HG03520 (cell line): ENCODE results near the gene TIMM44.
A peak's percentile ranks its signal among the peaks of the same experiment; 100 is the strongest.
"Not testable (repeated sequence)": the region's sequence is repeated elsewhere in the genome, so short reads cannot be mapped to it uniquely, and the experiment has no call there.

Experiments used
- ATAC-seq: cut with Tn5 transposase; IDR thresholded peaks from one replicate; pipeline ENCODE4 v1.9.1; 2021; ENCODE audit warnings: mild to moderate bottlenecking, moderate library complexity; ENCODE audit not compliant: unreplicated experiment

TIMM44 gene

DNA sequence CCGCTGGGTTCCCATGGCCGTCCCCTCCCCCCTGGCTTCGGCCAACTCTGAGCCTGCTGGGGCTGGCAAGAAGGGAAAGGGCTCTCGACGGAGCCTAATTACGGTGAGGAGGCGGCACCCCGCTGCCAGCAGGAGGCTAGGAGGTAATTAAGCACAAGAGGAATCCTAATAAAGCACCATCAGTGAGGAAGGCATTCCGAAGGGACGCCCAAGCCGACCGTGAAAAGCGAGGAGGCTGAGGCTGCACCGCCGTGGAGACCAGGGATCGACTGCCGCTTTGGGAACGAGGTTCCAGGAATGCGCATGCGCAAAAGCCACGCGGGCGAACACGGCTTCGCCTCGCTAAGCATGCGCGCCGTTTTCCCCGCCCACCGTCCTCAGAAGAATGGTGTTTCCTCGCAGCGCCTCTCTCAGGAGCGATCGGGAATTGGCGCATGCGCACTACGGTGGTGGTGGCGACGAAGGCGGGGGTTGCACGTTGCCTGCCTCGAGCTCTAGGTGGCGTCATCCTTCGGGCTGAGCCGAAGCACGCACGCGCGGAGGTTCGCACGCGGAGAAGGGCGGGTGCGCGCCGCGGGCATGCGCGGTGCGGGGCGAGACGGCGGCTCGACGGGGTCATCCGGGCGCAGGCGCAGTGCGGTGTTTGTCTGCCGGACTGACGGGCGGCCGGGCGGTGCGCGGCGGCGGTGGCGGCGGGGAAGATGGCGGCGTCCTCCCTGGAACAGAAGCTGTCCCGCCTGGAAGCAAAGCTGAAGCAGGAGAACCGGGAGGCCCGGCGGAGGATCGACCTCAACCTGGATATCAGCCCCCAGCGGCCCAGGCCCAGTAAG is 40.0 kb downstream of the TIMM44 start, which contains the start of gene MAP2K7:
Gene MAP2K7, plus strand, starts transcription at position 634 of the 830 bp plus-strand sequence. Its CDS starts 68 bp downstream, at position 702.
- ATAC-seq: peak; percentile 85

DNA sequence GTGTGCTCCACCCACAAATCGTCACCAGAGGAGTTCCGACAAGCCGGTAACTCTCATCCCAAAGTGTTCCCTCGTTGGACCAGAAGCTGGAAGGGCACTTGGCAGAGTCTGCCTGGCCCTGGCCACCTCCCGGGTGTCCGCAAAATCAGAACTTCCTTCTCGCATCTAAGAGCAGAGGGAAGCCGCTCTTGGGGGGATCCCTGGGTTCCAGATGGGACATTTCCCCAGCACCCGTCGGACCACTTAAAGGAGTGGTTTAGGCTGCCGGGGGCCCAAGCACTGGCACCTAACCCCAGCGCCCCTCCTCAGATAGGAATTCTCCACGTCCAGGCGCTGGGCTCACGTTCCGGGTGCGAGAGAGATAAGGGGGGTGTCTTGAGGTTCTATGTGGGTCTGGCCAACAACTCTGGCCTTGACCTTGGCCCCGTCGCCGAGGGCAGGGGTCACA is 40.6 kb downstream of the TIMM44 start:
- no peak for ATAC-seq

DNA sequence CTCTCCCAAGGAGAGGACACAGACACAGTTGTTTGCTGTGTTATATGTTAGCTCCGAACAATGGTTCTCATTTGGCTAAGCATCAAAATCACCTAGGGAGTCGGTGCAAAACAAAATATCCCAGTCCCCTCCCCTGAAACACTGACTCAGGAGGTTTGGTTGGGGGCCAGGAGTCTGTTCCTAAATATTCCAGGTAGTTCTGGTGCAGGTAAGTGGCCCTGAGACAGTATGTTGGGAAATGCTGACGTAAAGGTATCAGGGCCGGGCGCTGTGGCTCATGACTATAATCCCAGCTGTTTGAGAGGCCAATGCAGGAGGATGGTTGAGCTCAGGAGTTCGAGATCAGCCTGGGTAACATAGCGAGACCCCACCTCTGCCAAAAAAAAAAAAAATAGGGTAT is 42.1 kb downstream of the TIMM44 start:
- no peak for ATAC-seq

DNA sequence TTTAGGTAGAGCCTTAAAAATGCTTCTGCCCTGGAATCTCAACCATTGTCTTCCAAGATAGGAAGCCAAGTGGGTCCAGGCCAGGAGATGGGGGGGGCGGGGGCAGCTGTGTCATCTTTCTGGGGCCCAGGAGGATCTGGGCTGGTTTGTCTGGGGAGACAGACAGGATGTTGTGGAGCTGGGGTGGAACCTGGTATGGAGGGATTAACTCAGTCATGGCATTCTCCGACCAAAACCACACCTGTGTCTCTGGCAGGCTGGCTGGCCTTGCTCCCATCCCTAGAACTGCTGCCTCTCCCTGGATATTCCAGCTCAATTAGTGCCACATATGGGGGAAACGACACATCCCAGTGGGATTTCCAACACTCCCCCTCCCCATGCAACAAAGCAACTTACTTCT is 42.5 kb downstream of the TIMM44 start:
- ATAC-seq: no peak

DNA sequence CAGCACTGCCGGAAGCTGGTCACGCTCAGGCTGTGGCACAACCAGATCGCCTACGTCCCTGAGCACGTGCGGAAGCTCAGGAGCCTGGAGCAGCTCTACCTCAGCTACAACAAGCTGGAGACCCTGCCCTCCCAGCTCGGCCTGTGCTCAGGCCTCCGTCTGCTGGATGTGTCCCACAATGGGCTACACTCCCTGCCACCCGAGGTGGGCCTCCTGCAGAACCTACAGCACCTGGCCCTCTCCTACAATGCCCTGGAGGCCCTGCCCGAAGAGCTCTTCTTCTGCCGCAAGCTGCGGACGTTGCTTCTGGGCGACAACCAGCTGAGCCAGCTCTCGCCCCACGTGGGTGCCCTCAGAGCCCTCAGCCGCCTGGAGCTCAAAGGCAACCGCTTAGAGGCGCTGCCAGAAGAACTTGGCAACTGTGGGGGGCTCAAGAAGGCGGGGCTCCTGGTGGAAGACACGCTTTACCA is 43.0 kb downstream of the TIMM44 start:
- ATAC-seq: no peak

DNA sequence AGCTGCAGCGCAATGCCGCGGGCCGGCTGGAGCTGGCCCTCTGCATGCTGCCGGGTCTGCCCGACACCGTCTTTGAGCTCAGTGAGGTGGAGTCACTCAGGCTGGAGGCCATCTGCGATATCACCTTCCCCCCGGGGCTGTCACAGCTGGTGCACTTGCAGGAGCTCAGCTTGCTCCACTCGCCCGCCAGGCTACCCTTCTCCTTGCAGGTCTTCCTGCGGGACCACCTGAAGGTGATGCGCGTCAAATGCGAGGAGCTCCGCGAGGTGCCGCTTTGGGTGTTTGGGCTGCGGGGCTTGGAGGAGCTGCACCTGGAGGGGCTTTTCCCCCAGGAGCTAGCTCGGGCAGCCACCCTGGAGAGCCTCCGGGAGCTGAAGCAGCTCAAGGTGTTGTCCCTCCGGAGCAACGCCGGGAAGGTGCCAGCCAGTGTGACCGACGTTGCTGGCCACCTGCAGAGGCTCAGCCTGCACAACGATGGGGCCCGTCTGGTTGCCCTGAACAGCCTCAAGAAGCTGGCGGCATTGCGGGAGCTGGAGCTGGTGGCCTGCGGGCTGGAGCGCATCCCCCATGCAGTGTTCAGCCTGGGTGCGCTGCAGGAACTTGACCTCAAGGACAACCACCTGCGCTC is 43.6 kb downstream of the TIMM44 start:
- no peak for ATAC-seq

DNA sequence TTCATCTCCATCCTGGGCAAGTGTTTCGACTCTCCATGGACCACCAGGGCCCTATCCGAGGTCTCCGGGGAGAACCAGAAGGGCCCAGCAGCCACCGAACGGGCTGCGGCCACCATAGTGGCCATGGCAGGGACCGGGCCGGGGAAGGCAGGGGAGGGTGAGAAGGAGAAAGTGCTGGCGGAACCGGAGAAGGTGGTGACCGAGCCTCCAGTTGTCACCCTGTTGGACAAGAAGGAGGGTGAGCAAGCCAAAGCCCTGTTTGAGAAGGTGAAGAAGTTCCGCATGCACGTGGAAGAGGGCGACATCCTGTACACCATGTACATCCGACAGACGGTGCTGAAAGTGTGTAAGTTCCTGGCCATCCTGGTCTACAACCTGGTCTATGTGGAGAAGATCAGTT is 44.5 kb downstream of the TIMM44 start:
- no peak for ATAC-seq

DNA sequence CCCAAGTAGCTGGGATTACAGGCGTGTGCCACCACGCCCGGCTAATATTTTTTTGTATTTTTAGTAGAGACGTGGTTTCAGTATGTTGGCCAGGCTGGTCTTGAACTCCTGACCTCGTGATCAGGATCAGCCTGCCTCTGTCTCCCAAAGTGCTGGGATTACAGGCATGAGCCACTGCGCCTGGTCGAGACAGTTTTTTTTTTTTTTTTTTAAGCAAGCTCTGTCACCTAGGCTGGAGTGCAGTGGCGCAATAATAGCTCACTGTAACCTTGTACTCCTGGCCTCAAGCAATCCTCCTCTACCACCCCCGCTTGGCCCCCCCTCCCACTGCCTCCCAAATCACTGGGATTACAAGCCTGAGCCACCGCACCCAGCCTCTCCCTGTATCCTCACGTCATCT is 46.2 kb downstream of the TIMM44 start:
- ATAC-seq: no peak

DNA sequence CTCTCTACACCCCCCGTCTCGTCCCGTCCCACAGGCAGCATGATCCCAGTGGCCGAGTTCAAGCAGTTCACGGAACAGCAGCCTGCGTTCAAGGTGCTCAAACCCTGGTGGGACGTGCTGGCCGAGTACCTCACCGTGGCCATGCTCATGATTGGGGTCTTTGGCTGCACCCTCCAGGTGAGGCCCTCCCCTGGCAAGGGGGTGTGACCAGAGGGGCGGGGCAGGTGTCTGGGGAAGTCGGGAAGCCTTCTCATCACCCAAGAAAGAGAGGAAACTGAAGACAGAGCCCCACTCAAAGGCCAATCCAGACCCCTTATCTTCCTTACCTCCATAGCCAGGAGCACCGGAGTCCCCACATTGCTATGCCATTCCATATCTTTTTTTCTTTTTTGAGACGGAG is 47.9 kb downstream of the TIMM44 start:
- ATAC-seq: no peak

DNA sequence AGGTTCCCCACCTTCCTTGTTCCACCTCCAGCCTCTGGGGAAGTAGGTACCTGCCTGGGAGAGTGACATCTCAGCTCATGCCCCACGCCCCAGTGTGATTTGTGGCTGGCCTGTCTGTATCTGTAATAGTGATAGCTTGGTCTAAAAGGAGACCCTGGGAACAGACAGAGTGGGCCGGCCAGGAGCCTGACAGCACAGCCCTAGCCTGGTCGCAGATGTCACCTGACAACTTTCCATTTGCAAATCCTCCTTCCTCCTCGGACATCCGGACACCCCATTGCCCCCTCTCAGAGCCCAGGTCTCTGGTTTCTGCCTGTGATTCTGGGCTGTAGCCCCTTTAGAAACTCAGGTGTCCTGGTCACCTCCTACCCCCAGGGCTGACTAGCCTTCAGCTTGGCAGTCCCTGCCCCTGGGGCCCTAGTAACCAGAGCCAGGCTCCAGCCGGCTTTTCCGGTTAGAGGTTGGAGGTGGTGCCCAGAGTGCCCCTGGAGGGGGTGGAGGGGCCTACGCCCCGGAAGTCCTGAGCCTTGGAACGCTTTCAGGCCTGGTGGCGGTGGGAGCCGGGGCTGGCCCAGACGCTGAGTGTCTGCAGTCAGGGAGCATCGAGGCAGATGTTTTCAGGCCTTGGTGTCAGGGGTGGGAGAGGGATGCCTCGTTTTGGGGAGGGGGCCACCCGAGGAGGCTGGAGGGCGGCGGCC is 48.7 kb downstream of the TIMM44 start:
- no peak for ATAC-seq

DNA sequence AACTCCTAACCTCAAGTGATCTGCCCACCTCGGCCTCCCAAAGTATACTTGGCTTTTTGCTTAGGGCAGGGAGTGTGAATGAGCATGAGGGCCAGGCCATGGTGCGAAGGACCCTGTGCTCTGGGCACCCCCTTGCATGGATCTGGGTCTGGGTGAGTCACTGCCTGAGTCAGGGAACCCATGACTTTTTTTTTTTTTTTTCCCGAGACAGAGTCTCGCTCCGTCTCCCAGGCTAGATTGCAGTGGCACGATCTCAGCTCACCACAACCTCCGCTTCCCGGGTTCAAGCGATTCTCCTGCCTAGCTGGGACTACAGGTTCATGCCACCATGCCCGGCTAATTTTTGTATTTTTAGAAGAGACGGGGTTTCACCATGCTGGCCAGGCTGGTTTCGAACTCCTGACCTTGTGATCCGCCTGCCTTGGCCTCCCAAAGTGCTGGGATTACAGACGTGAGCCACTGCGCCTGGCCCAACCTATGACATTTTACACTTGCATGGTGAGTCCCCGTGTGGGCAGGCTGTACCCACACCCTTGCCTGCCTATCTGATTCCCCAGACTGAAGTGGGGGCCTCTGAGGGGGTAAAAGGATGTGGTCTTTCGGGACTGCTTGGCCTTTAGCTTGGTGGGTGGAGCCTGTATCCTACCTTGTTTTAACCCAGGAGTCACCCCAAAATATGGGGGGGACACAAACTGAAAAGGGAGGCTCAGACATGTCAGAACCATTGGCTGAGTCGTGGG is 49.9 kb downstream of the TIMM44 start:
- ATAC-seq: not testable (repeated sequence)

DNA sequence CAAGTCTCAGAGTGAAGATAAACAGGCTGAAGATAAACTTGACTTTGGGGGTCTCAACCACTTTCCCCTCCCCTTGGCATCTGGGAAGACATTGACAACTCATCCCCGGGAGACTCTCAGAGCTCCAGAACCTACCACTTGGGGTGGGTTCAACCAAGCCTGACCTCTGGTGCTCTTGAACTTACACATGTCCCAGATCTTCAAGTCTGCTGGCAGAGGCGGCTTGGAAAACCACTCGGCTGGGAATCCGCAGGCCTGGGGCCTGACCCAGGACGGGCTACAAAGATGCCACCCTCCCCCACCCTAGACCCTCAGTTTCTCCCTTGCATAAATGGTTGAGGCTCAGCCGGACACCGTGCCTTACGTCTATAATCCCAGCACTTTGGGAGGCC is 54.6 kb downstream of the TIMM44 start:
- ATAC-seq: no peak

DNA sequence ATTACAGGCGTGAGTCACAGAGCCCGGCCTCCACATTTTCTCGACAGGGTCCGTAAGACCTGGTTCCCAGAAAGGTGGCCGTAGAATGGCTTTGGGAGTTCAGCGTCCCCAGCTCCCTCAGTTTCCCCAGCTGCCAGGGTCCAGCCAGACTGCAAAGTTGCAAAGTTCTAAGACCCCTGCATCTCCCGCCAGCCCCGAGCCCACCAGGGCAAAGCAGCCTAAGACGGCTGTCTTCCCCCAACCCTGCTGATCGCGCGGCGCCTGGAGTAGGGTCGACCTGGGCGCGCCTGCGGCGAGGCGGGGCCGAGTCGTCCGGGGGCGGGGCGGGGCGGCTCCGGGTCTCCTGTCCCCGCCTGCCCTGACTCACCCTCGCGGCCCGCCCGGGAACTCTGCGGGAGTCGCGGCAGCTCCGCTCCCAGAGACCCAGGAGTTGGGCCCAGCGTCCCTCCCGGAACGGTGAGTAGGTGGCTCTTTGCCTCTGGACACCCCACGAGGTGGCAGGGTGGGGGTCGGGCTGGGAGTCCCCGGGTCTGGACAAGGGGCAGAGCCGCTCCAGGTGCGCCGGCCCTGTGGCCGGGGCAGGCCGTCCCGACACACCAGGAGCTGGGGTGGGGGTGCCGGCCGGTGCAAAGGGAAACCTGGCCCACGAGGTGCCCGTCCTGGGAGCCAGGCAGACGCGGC is 55.2 kb downstream of the TIMM44 start, which contains the start of gene LRRC8E:
Gene LRRC8E, plus strand, starts transcription at position 366 of the 681 bp plus-strand sequence. CDS start 7,094 bp downstream, outside the sequence.
- no peak for ATAC-seq

DNA sequence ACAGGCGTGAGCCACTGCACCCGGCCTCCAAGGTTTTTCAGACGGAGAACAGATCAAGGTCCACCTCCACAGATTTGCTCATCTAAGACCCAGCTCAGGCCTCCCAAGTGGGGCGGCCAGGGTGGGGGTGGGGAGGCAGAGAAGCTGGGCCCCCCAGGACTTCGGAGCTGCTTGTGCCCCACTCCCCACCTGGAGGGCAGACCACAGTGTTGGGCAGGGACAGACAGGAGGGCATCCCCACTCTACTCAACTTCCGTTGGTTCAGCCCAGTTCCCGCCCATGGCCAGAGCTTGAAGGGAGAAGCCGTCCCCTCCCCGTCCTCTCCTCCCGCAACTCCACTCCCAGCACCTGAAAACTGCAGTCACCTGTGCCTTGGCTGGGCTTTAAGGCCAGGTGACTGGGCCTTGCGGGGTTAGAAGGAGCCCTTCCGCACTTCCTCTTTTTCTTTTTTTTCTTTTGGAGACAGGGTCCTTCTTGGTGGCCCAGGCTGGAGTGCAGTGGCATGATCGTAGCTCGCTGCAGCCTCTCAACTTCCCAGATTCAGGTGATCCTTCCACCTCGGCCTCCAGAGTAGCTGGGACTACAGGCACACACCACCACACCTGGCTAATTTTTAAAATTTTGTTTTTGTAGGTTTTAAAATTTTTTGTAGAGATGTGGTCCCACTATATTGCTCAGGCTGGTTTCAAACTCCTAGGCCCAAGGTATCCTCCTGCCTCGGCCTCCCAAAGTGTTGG is 55.9 kb downstream of the TIMM44 start:
- ATAC-seq: no peak

DNA sequence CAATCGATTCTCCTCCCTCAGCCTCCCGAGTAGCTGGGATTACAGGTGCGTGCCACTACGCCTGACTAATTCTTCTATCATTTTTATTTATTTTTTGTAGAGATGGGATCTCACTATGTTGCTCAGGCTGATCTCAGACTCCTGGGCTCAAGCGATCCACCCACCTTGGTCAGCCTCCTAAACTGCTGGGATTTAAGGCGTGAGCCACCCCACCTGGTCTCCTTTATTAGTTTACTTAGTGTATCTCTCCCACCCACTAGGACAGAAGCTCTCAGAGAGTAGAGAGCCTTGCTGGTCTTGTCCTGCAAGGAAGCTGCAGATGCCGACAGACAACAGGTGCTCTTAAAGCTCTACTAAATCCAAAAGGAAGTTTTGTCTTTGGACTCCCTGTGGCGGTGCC is 57.6 kb downstream of the TIMM44 start:
- ATAC-seq: no peak

DNA sequence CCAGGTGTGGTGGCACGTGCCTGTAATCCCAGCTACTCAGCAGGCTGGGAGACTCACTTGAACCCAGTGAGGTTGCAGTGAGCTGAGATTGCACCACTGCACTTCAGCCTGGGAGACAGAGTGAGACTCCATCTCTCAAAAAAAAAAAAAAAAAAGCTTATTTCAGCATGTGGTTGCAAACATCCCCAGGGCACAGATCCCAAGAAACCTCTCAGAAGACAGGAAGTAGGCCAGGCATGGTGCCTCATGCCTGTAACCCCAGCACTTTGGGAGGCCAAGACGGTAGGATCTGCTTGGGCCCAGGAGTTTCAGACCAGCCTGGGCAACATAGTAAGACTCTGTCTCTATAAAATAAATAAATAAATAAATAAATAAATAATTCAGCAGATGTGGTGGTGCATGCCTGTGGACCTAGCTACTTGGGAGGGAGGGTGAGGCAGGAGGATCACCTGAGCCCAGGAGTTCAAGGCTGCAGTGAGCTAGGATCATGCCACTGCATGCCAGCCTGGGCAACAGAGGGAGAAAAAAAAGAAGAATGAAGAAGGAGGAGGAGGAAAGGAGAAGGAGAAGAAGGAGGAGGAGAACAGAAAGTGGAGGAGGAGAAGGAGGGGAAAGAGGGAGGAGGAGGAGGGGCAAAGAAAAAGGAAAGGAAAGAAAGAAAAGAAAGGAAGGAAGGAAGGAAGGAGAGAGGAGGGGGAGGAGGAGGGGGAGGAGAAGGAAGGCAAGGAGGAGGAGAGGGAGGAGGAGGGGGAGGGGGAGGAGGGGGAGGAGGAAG is 59.5 kb downstream of the TIMM44 start:
- ATAC-seq: no peak

DNA sequence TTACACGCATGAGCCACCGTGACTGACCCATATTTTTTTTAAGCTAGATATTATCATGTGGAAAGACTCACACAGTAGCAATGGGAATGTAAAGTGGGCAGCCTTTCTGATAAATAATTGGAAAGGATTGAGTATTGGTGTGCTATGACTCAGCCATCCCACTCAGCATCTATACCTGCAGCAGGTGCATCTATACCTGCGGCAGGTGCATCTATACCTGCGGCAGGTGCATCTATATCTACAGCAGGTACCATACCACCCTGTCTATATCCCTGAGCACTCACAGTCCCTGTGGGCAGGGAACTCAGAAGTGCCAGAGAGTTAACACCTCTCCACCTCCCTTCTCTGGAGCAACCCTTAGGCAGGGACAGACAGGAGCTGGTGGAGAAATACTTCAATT is 60.4 kb downstream of the TIMM44 start:
- ATAC-seq: no peak

DNA sequence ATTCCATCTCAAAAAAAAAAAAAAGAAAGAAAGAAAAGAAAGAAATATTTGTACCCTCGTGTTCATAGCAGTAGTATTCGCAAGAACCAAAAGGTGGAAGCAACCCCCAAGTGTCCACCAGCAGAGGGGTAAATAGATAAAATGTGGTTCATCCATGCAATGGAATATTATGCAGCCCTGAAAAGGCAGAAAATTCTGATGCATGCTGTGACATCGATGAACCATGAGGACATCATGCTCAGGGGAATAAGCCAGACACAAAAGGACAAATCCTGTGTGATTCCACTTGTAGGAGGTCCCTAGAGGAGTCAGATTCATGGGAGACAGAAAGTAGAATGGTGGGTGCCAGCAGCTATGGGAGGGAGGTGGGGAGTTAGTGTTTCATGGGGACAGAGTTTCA is 61.6 kb downstream of the TIMM44 start:
- ATAC-seq: no peak

DNA sequence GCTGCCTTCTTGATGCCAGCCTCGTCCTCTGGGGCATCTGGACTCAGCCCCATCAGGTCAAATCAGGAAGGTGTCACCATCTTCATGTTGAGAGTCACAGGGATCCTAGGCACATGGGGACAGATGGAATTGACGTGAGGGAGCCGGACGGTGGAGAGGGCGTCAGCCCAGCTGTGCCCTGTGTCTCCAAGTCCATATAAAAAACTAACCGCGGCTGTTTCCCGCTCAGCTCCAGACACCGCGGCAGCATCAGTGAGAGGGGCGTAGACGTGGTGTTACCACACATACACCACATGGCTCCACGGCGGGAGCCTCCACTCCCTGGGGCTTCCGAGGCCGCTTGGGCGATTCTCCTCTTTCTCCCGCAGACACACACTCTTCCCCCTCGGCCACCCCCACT is 63.6 kb downstream of the TIMM44 start:
- no peak for ATAC-seq
